Measurements from ENCODE around the gene ZCCHC7.
"Not testable (repeated sequence)": the region's sequence is repeated elsewhere in the genome, so short reads cannot be mapped to it uniquely, and the experiment has no call there.

ZCCHC7 gene

DNA sequence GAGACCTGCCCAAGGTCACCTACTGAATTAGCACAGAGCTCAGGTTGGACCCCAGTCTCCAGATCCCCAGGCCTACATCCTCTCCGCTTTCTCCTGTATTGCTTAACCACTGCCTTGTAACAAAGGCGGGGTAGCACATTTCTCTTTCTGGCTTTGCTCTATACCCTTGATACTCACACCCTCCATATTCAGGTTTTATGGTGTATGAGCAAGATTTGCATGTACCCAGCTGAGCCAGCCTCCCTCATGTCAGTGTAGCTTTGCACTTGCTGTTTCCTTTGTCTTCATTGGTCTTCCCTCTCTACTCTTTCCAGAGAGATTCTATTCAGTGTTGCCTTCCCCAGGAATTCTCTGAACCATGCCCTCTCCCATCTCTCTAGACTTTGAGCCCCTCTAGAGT lies 19.6 kb upstream of the ZCCHC7 start:
- no peak for DNase-seq (ENCODE audit: low spot score)
- no peak for TF ChIP-seq CTCF (conservative IDR thresholded peaks at IDR 0.05; ENCODE audit: low read depth)
- ChIA-PET CTCF (no interaction called here), POLR2A (ENCODE audit: low non-redundant PET) (no interaction called here)
- no peak overlapping the region for H3K27ac ChIP-seq

- no peak overlapping the region for H3K27ac ChIP-seq
- CTCF ChIA-PET: interaction anchor here (0.5 kb wide), 1 partner anchor 41 kb away, joined by 3 read pairs; no protein-coding TSS in a partner anchor
- POLR2A ChIA-PET (ENCODE audit: low non-redundant PET): no interaction called here
- no peak for TF ChIP-seq CTCF (conservative IDR thresholded peaks at IDR 0.05; ENCODE audit: low read depth)
- DNase-seq (ENCODE audit: low spot score): no peak
Measured at GRCh38 chr9:37102486-37102885, 17.9 kb upstream of the ZCCHC7 start.

- DNase-seq (ENCODE audit: low spot score): peak; percentile 21
- no peak overlapping the region for H3K27ac ChIP-seq
- TF ChIP-seq CTCF (conservative IDR thresholded peaks at IDR 0.05; ENCODE audit: low read depth): no peak
- CTCF ChIA-PET: interaction anchor here (0.6 kb wide), 1 partner anchor 220 kb away, joined by 3 read pairs; no protein-coding TSS in a partner anchor
- POLR2A ChIA-PET (ENCODE audit: low non-redundant PET): no interaction called here
Measured at GRCh38 chr9:37104183-37104889, 16.0 kb upstream of the ZCCHC7 start.

DNA sequence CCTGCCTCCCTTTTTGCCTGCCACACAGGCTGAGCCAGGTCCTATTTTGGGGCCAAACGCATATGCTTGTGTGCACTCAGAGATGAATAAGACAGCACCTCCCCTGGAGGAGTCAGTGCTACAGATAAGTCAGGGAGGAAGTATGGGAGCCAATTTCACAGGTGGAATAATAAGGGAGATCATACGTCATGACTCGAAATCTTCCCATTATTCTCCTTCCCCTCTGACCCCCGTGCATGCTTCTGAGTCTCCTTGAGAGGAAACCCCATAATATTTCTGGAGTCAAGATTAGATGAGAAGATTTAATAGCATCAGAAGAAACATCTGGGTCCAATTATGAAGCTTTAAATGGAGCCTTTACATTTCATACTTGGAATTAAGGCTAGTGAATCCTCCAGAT lies 15.1 kb upstream of the ZCCHC7 start:
- POLR2A ChIA-PET (ENCODE audit: low non-redundant PET): no interaction called here

GRCh38 chr9:37107701-37108100 lies 12.7 kb upstream of the ZCCHC7 start:
- no peak for DNase-seq (ENCODE audit: low spot score)
- POLR2A ChIA-PET (ENCODE audit: low non-redundant PET): no interaction called here
- no peak for TF ChIP-seq CTCF (conservative IDR thresholded peaks at IDR 0.05; ENCODE audit: low read depth)
- CTCF ChIA-PET: no interaction called here
- H3K27ac ChIP-seq: no peak overlapping the region

More for the DNA sequence above, 15.1 kb upstream of the ZCCHC7 start:
- TF ChIP-seq CTCF (conservative IDR thresholded peaks at IDR 0.05; ENCODE audit: low read depth): no peak
- H3K27ac ChIP-seq: no peak overlapping the region
- CTCF ChIA-PET: interaction anchor here (0.6 kb wide), 1 partner anchor 259 kb away, joined by 4 read pairs; no protein-coding TSS in a partner anchor
- no peak for DNase-seq (ENCODE audit: low spot score)

DNA sequence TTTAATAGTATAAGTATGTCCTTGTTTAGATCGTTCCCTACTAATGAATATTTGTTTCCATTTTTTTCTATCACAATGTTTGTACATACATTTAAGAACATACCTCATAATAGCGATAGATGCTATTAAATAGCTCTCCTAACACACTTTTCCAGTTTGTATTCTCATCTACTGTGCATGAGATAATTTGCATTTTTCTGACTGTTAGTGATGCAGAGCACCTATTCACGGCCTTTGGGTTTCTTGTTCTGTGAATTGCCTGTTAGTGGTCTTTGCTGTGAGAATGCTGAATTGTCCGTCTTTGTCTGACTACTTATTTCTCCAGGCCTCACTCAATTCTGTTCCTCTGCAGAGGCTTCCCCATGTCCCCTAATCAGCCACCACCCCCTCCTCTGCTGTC lies 5.9 kb upstream of the ZCCHC7 start:
- CTCF ChIA-PET; DNase-seq (ENCODE audit: low spot score); H3K27ac ChIP-seq; POLR2A ChIA-PET (ENCODE audit: low non-redundant PET): not testable (repeated sequence)

- ChIA-PET CTCF (no interaction called here), POLR2A (ENCODE audit: low non-redundant PET) (no interaction called here)
- no peak overlapping the region for H3K27ac ChIP-seq
- no peak for TF ChIP-seq CTCF (conservative IDR thresholded peaks at IDR 0.05; ENCODE audit: low read depth)
- DNase-seq (ENCODE audit: low spot score): no peak
Measured at GRCh38 chr9:37117956-37118355, 2.4 kb upstream of the ZCCHC7 start.
